OCI-LY3 (cell line): Measurements from ENCODE around the gene RBM12.
"Not testable (repeated sequence)": the region's sequence is repeated elsewhere in the genome, so short reads cannot be mapped to it uniquely, and the experiment has no call there.

Source experiments
- H2AFZ ChIP-seq: fragments of 200-600, 300-600 bp; shearing (Covaris generic); 2 replicates; pipeline ENCODE4 v1.6.0; 2014; ENCODE audit warnings: antibody characterized with exemption, low read depth, low read length
- H3K27ac ChIP-seq: fragments of 200-600, 300-600 bp; sonication (generic); 2 replicates; pipeline ENCODE4 v1.5.1; 2014; ENCODE audit warnings: mild to moderate bottlenecking, low read length, moderate library complexity, mixed read lengths
- H3K27me3 ChIP-seq: fragments of 200-600, 300-600 bp; sonication (generic); 2 replicates; pipeline ENCODE4 v1.6.1; 2014; ENCODE audit warnings: low read depth, low read length, mixed read lengths
- H3K36me3 ChIP-seq: fragments of 200-600, 300-600 bp; sonication (generic); replicated peaks from 2 replicates; pipeline ENCODE3; 2014; ENCODE audit warnings: low read depth, low read length, mixed read lengths
- H3K4me1 ChIP-seq: fragments of 300-600, 200-600 bp; sonication (generic); 2 replicates; pipeline ENCODE4 v1.6.1; 2014; ENCODE audit warnings: low read length, mixed read lengths
- H3K4me2 ChIP-seq: fragments of 200-600, 300-600 bp; sonication (generic); 2 replicates; pipeline ENCODE4 v1.6.1; 2014; ENCODE audit warnings: low read length, mixed read lengths
- H3K4me3 ChIP-seq: fragments of 300-600, 200-600 bp; sonication (generic); 2 replicates; pipeline ENCODE4 v1.5.1; 2014; ENCODE audit warnings: antibody characterized with exemption, mild to moderate bottlenecking, low read length, moderate library complexity
- H3K79me2 ChIP-seq: fragments of 300-600, 200-600 bp; shearing (Covaris generic); 2 replicates; pipeline ENCODE4 v1.6.1; 2014; ENCODE audit warnings: mild to moderate bottlenecking, low read length, mixed read lengths
- H3K9ac ChIP-seq: fragments of 300-600, 200-600 bp; shearing (Covaris generic); 2 replicates; pipeline ENCODE4 v1.6.0; 2014; ENCODE audit warnings: mild to moderate bottlenecking, low read length, moderate library complexity
- H3K9me3 ChIP-seq: fragments of 200-600, 300-600 bp; shearing (Covaris generic); 2 replicates; pipeline ENCODE4 v1.6.1; 2014; ENCODE audit warnings: low read length, mixed read lengths; ENCODE audit not compliant: insufficient read depth
- H4K20me1 ChIP-seq: fragments of 200-600, 300-600 bp; sonication (generic); 2 replicates; pipeline ENCODE4 v1.6.1; 2016; ENCODE audit warnings: low read length, mixed read lengths; ENCODE audit not compliant: insufficient read depth
- EZH2phosphoT487 ChIP-seq: fragments of 200-600 bp; shearing (Covaris generic); IDR thresholded peaks from 2 replicates; pipeline ENCODE4 v1.6.1; 2018; ENCODE audit warnings: antibody characterized with exemption, mixed run types, low read depth
- TF ChIP-seq, protein P1 (sequence below): fragments of 200-600, 300-600 bp; sonication (generic); IDR thresholded peaks from 2 replicates; pipeline ENCODE4 v1.5.1; 2014; ENCODE audit warnings: antibody characterized with exemption, low read length, low read depth

The RBM12 gene

DNA sequence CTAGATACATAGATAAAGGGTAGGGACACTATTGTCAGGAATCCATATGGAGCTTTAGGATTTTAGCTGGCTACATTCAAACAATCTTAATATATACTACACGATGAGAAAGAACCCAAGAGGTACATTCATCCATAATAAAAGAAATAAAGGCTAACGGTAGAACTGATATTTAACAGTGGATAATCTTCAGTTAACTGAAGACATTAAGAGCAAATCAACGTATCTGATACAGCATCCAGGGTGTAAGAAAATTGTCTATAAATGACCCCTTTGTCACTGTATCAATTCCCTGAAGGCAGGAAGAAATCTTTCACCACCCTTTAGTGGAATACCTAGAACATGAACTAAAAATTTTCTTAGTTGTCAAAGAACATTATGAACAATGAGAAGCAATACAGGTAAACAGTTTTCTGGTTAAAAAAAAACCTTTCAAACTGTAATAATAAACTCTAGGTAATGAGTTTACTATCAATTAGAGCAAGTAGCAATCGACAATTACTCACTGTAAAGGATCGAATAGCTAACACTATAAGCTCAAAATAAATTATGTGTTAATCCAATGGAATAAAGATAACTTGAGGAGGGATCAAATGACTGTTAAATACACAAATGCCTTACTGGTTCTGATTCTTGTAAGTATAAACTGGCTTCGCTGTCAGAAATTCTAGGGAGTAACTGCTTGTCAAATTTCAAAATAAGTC, 46.3 kb upstream of the RBM12 start:
- Histone ChIP-seq H3K27me3 (no peaks in the 10 kb centered on the region), H3K9me3 (no peaks in the 10 kb centered on the region), H4K20me1 (peaks cover 76% of the 10 kb centered on the region), H3K36me3 (peaks cover 77% of the 10 kb centered on the region), H3K4me1 (peaks cover 26% of the 10 kb centered on the region), H3K79me2 (peaks cover 86% of the 10 kb centered on the region), H3K27ac (peak overlapping the region; percentile 35), H3K9ac (no peak overlapping the region), H3K4me3 (no peak overlapping the region), H3K4me2 (peak overlapping the region; percentile 5), H2AFZ (no peak overlapping the region)
- no peak for TF ChIP-seq EZH2phosphoT487
- TF ChIP-seq, protein P1, sequence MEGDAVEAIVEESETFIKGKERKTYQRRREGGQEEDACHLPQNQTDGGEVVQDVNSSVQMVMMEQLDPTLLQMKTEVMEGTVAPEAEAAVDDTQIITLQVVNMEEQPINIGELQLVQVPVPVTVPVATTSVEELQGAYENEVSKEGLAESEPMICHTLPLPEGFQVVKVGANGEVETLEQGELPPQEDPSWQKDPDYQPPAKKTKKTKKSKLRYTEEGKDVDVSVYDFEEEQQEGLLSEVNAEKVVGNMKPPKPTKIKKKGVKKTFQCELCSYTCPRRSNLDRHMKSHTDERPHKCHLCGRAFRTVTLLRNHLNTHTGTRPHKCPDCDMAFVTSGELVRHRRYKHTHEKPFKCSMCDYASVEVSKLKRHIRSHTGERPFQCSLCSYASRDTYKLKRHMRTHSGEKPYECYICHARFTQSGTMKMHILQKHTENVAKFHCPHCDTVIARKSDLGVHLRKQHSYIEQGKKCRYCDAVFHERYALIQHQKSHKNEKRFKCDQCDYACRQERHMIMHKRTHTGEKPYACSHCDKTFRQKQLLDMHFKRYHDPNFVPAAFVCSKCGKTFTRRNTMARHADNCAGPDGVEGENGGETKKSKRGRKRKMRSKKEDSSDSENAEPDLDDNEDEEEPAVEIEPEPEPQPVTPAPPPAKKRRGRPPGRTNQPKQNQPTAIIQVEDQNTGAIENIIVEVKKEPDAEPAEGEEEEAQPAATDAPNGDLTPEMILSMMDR, result no peak

DNA sequence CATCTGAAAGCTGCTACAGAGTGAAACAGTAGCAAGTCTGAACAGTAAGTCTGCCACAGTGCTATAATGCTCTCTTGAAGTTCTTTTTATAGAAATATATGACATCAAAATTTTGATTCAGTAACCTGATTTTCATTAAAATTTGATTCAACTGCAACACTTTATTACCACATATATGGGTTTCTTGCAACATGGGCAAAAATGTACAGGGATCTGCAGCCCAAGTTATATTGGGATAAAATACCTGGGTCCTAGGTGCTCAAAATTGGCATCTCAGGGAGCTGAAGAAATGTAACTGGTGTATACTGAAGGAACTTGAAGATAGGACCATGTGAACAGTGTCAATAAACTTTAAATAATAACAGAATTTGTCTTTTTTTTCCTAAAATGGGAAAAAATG, 45.3 kb upstream of the RBM12 start:
- Histone ChIP-seq H3K79me2 (peaks cover 82% of the 10 kb centered on the region), H3K4me1 (peaks cover 26% of the 10 kb centered on the region), H3K9ac (no peak overlapping the region), H3K4me3 (no peak overlapping the region), H3K9me3 (no peaks in the 10 kb centered on the region), H2AFZ (no peak overlapping the region), H3K36me3 (peaks cover 77% of the 10 kb centered on the region), H3K4me2 (no peak overlapping the region), H4K20me1 (peaks cover 75% of the 10 kb centered on the region), H3K27ac (no peak overlapping the region), H3K27me3 (no peaks in the 10 kb centered on the region)
- no peak for TF ChIP-seq EZH2phosphoT487
- TF ChIP-seq, protein P1, result no peak

DNA sequence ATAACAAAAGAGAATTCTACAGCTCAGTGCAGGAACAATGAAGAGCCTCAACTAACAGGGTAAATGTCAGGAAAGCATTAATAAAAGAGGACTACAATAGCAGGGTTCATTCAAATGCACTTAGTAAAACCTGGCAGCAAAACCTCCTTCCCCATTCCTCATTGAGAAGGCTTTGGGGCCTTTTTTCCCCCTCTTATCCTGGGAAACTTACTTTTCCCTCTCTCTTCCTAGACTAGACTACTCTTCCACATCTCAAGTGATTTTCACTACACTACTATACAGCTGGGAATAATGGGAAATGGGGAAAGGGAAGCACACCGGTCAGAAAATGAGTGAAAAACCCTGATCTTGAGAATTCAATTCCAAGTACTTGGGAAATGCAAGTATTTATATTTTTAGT, 44.6 kb upstream of the RBM12 start:
- Histone ChIP-seq H3K9ac (no peak overlapping the region), H2AFZ (no peak overlapping the region), H3K9me3 (no peaks in the 10 kb centered on the region), H3K4me2 (no peak overlapping the region), H4K20me1 (peaks cover 78% of the 10 kb centered on the region), H3K27ac (no peak overlapping the region), H3K79me2 (peaks cover 81% of the 10 kb centered on the region), H3K27me3 (no peaks in the 10 kb centered on the region), H3K4me1 (peaks cover 26% of the 10 kb centered on the region), H3K36me3 (peaks cover 81% of the 10 kb centered on the region), H3K4me3 (no peak overlapping the region)
- TF ChIP-seq EZH2phosphoT487, result no peak
- TF ChIP-seq, protein P1, result no peak

DNA sequence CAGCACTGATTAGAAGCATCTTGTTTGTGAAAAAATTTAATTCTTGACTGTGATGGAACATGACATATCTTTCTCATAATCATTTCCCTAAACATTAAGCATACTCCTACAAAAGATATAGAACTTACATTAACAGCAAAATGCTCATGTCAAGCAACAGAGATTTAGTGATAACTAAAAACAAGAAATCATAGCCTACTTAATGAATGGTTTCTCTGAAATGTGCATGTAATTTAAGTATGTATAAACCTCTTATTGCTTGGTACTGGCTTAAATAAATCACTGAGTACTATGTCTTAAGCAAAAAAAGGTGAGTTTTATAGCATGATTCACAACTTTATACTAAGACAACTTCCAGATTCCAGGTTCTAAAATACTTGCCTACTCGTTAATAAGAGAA, 43.8 kb upstream of the RBM12 start:
- Histone ChIP-seq H3K9me3 (no peaks in the 10 kb centered on the region), H3K4me3 (no peak overlapping the region), H3K27me3 (no peaks in the 10 kb centered on the region), H3K36me3 (peaks cover 78% of the 10 kb centered on the region), H2AFZ (no peak overlapping the region), H3K79me2 (peaks cover 74% of the 10 kb centered on the region), H3K4me2 (no peak overlapping the region), H3K27ac (no peak overlapping the region), H3K9ac (no peak overlapping the region), H3K4me1 (peaks cover 23% of the 10 kb centered on the region), H4K20me1 (peaks cover 78% of the 10 kb centered on the region)
- TF ChIP-seq EZH2phosphoT487, result no peak
- TF ChIP-seq, protein P1, result no peak

DNA sequence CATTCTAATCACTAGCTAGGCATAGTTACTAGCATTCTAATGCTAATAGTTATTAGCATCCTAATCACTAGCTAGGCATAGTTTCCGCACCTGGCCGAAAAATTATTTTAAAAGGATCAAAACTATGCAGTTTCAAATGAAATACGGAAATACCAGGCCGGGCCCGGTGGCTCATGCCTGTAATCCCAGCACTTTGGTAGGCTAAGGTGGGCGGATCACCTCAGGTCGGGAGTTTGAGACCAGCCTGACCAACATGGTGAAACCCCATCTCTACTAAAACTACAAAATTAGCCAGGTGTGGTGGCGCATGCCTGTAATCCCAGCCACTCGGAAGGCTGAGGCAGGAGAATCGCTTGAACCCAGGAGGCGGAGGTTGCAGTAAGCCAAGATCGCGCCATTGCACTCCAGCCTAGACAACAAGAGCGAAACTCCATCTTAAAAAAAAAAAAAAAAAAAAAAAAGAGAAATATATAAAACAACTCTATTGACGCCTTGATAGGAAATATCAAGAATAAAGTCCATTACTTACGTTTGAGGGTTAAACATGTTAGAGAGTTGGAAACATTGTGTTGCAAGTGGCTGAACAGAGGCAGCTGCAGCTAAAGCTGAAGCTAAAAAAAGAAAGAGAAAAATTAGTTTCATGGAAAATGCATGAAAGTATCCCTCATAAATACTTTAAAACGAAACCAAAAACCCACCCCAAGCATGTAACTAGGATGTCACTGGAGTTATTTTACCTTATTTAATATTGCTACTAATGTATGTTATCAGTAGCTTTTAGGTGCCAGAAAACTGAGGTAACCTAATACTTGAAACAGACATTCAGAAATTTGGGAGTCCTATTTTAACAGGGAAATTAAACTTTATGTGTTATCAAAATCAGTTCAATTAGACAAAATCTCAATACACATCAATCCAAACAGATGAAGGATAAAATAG, 42.2 kb upstream of the RBM12 start:
- not testable (repeated sequence) for H3K27me3 ChIP-seq, H3K9me3 ChIP-seq, H3K4me3 ChIP-seq, H3K27ac ChIP-seq, H3K4me2 ChIP-seq, H2AFZ ChIP-seq, H3K4me1 ChIP-seq, H3K9ac ChIP-seq
- H3K36me3 ChIP-seq, result peaks cover 80% of the 10 kb centered on the region
- H3K79me2 ChIP-seq, result peaks cover 59% of the 10 kb centered on the region
- peaks cover 71% of the 10 kb centered on the region for H4K20me1 ChIP-seq

DNA sequence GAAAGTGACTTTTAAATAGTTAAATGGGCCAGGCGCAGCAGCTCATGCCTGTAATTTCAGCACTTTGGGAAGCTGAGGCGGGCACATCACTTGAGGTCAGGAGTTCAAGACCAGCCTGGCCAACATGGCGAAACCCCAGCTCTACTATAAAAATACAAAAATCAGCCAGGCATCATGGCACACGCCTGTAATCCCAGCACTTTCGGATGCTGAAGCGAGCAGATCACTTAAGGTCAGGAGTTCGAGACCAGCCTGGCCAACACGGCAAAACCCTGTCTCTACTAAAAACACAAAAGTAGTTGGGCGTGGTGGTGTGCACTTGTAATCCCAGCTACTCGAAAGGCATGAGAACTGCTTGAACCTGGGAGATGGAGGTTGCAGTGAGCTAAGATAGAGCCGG, 41.2 kb upstream of the RBM12 start:
- H3K9me3 ChIP-seq, H3K4me3 ChIP-seq, H3K27ac ChIP-seq, H3K4me2 ChIP-seq, H3K4me1 ChIP-seq, H2AFZ ChIP-seq, H3K27me3 ChIP-seq, H3K9ac ChIP-seq: not testable (repeated sequence)
- H3K36me3 ChIP-seq, result peaks cover 73% of the 10 kb centered on the region
- H4K20me1 ChIP-seq, result peaks cover 61% of the 10 kb centered on the region
- peaks cover 55% of the 10 kb centered on the region for H3K79me2 ChIP-seq
